OCI-LY1 (cell line): ENCODE results near the gene TMIGD1.

Source experiments
- H2AFZ ChIP-seq: fragments of 200-600 bp; sonication (generic), shearing (Covaris generic); 2 replicates; pipeline ENCODE4 v1.6.0; 2014; ENCODE audit warnings: antibody characterized with exemption, mild to moderate bottlenecking, low read length
- H3F3A ChIP-seq: fragments of 200-600 bp; sonication (generic), shearing (Covaris generic); 2 replicates; pipeline ENCODE4 v1.6.0; 2014; ENCODE audit warnings: mild to moderate bottlenecking, antibody characterized with exemption, low read length, moderate library complexity; ENCODE audit not compliant: insufficient read depth
- H3K27ac ChIP-seq: fragments of 200-600 bp; sonication (generic); 2 replicates; pipeline ENCODE4 v1.5.1; 2014; ENCODE audit warnings: low read length, mixed run types, mild to moderate bottlenecking, low read depth; ENCODE audit not compliant: poor library complexity, severe bottlenecking
- H3K27me3 ChIP-seq: fragments of 200-600 bp; sonication (generic); 2 replicates; pipeline ENCODE4 v1.6.0; 2014; ENCODE audit warnings: antibody characterized with exemption, mild to moderate bottlenecking, low read length, moderate library complexity; ENCODE audit not compliant: insufficient read depth
- H3K36me3 ChIP-seq: fragments of 200-600 bp; sonication (generic); 2 replicates; pipeline ENCODE4 v1.6.1; 2014; ENCODE audit warnings: mild to moderate bottlenecking, antibody characterized with exemption, low read length, moderate library complexity, mixed read lengths; ENCODE audit not compliant: insufficient read depth
- H3K4me1 ChIP-seq: fragments of 200-600 bp; sonication (generic); 2 replicates; pipeline ENCODE4 v1.5.1; 2014; ENCODE audit warnings: mild to moderate bottlenecking, low read length, moderate library complexity; ENCODE audit not compliant: insufficient read depth, severe bottlenecking
- H3K4me2 ChIP-seq: fragments of 200-600 bp; sonication (generic), shearing (Covaris generic); 2 replicates; pipeline ENCODE4 v1.6.1; 2014; ENCODE audit warnings: low read length
- H3K4me3 ChIP-seq: fragments of 200-600 bp; sonication (generic); 2 replicates; pipeline ENCODE4 v1.5.1; 2014; ENCODE audit warnings: low read length, low read depth, mild to moderate bottlenecking, mixed read lengths; ENCODE audit not compliant: poor library complexity, severe bottlenecking
- H3K79me2 ChIP-seq: fragments of 200-600 bp; shearing (Covaris generic); 2 replicates; pipeline ENCODE4 v1.6.1; 2016; ENCODE audit warnings: mixed run types, low read length, mixed read lengths; ENCODE audit not compliant: insufficient read depth
- H3K9ac ChIP-seq: fragments of 200-600 bp; sonication (generic), shearing (Covaris generic); 2 replicates; pipeline ENCODE4 v1.6.1; 2014; ENCODE audit warnings: mild to moderate bottlenecking, low read length, mixed read lengths
- H3K9me2 ChIP-seq: fragments of 200-600 bp; sonication (generic), shearing (Covaris generic); 2 replicates; pipeline ENCODE4 v1.6.1; 2014; ENCODE audit warnings: low read depth, mild to moderate bottlenecking, low read length, mixed read lengths
- H3K9me3 ChIP-seq: fragments of 200-600 bp; shearing (Covaris generic); 2 replicates; pipeline ENCODE4 v1.6.1; 2014; ENCODE audit warnings: low read length, mixed read lengths
- H4K20me1 ChIP-seq: fragments of 200-600 bp; sonication (generic), shearing (Covaris generic); 2 replicates; pipeline ENCODE4 v1.6.0; 2016; ENCODE audit warnings: mild to moderate bottlenecking, low read length; ENCODE audit not compliant: insufficient read depth
- CTCF ChIP-seq: fragments of 200-600 bp; sonication (generic), shearing (Covaris generic); IDR thresholded peaks from 2 replicates; pipeline ENCODE4 v1.5.1; 2017; ENCODE audit warnings: mild to moderate bottlenecking, antibody characterized with exemption, low read length, moderate library complexity, mixed read lengths
- EZH2 ChIP-seq: fragments of 200-600 bp; sonication (generic), shearing (Covaris generic); IDR thresholded peaks from 2 replicates; pipeline ENCODE4 v1.8.0; 2017; ENCODE audit warnings: borderline replicate concordance, mixed run types, mild to moderate bottlenecking, antibody characterized with exemption, low read length, moderate library complexity, mixed read lengths

The TMIGD1 gene

GRCh38 chr17:30358055-30358760 lies 24.4 kb upstream of the TMIGD1 start:
- Histone ChIP-seq H3K4me3 (no peak overlapping the region), H3K79me2 (no peaks in the 10 kb centered on the region), H3K4me2 (no peak overlapping the region), H3K27me3 (no peaks in the 10 kb centered on the region), H3K9me2 (no peaks in the 10 kb centered on the region), H4K20me1 (no peaks in the 10 kb centered on the region), H3F3A (no peaks in the 10 kb centered on the region), H3K9me3 (peaks cover 8% of the 10 kb centered on the region), H3K4me1 (no peaks in the 10 kb centered on the region), H3K36me3 (no peaks in the 10 kb centered on the region; the same call in 1 of the 2 replicates), H2AFZ (no peak overlapping the region), H3K27ac (no peak overlapping the region), H3K9ac (no peak overlapping the region)
- TF ChIP-seq EZH2: no peak
- TF ChIP-seq CTCF: no peak

- TF ChIP-seq EZH2: no peak
- Histone ChIP-seq H2AFZ (no peak overlapping the region), H3K9ac (no peak overlapping the region), H3K4me2 (no peak overlapping the region), H3K9me2 (no peaks in the 10 kb centered on the region), H3F3A (no peaks in the 10 kb centered on the region), H3K36me3 (no peaks in the 10 kb centered on the region; the same call in 1 of the 2 replicates), H3K9me3 (peaks cover 5% of the 10 kb centered on the region), H3K4me3 (no peak overlapping the region), H3K27me3 (no peaks in the 10 kb centered on the region), H4K20me1 (no peaks in the 10 kb centered on the region), H3K27ac (no peak overlapping the region), H3K4me1 (no peaks in the 10 kb centered on the region), H3K79me2 (no peaks in the 10 kb centered on the region)
Measured at GRCh38 chr17:30357476-30357875, 23.6 kb upstream of the TMIGD1 start.

- H3K4me3 ChIP-seq: no peak overlapping the region
- no peaks in the 10 kb centered on the region for H3F3A ChIP-seq
- H3K9me2 ChIP-seq: no peaks in the 10 kb centered on the region
- no peaks in the 10 kb centered on the region for H3K79me2 ChIP-seq
- no peaks in the 10 kb centered on the region for H3K4me1 ChIP-seq
- no peaks in the 10 kb centered on the region for H3K27me3 ChIP-seq
- H4K20me1 ChIP-seq: no peaks in the 10 kb centered on the region
- no peak overlapping the region for H2AFZ ChIP-seq
- TF ChIP-seq EZH2 (no peak), CTCF (no peak)
- H3K9me3 ChIP-seq: no peaks in the 10 kb centered on the region
- H3K36me3 ChIP-seq: no peaks in the 10 kb centered on the region
- no peak overlapping the region for H3K27ac ChIP-seq
- no peak overlapping the region for H3K9ac ChIP-seq
- no peak overlapping the region for H3K4me2 ChIP-seq
Measured at GRCh38 chr17:30354701-30355100, 20.8 kb upstream of the TMIGD1 start.

- no peak overlapping the region for H3K9ac ChIP-seq
- no peak overlapping the region for H2AFZ ChIP-seq
- no peaks in the 10 kb centered on the region for H3K9me3 ChIP-seq
- no peaks in the 10 kb centered on the region for H3K36me3 ChIP-seq
- no peaks in the 10 kb centered on the region for H3K79me2 ChIP-seq
- TF ChIP-seq CTCF: no peak
- TF ChIP-seq EZH2: no peak
- H4K20me1 ChIP-seq: no peaks in the 10 kb centered on the region
- no peaks in the 10 kb centered on the region for H3K9me2 ChIP-seq
- H3K4me3 ChIP-seq: no peak overlapping the region
- H3K27me3 ChIP-seq: no peaks in the 10 kb centered on the region
- H3K4me1 ChIP-seq: no peaks in the 10 kb centered on the region
- no peak overlapping the region for H3K4me2 ChIP-seq
- H3F3A ChIP-seq: no peaks in the 10 kb centered on the region
- H3K27ac ChIP-seq: no peak overlapping the region
Measured at GRCh38 chr17:30352240-30352814, 18.5 kb upstream of the TMIGD1 start.
